Measurements from ENCODE around the gene PRRC2B.

Gene PRRC2B

DNA sequence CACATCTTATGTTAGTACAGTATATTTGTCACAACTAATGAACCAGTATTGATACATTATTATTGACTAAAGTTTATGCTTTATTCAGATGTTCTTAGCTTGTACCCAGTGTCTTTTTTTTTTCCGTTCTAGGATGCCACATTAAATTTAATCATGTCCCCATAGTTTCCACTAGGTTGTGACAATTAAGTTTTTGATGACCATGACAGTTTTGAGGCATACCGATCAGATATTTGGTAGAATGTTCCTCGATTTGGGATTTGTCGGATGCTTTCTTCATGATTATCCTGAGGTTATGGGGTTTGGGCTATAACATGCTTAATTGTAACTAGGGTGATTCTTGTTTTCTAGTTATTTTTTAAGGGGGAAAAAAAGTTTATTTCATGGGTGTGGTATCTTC is 22.6 kb downstream of the PRRC2B start:
- ChIA-PET POLR2A (ENCODE audit: low non-redundant PET) (no interaction called here), CTCF (interaction anchor here (0.6 kb wide), 1 partner anchor 38 kb away, joined by 3 read pairs; no protein-coding TSS in a partner anchor)
- no peak overlapping the region for H3K27ac ChIP-seq
- DNase-seq (ENCODE audit: low spot score): no peak
- TF ChIP-seq, protein P1, sequence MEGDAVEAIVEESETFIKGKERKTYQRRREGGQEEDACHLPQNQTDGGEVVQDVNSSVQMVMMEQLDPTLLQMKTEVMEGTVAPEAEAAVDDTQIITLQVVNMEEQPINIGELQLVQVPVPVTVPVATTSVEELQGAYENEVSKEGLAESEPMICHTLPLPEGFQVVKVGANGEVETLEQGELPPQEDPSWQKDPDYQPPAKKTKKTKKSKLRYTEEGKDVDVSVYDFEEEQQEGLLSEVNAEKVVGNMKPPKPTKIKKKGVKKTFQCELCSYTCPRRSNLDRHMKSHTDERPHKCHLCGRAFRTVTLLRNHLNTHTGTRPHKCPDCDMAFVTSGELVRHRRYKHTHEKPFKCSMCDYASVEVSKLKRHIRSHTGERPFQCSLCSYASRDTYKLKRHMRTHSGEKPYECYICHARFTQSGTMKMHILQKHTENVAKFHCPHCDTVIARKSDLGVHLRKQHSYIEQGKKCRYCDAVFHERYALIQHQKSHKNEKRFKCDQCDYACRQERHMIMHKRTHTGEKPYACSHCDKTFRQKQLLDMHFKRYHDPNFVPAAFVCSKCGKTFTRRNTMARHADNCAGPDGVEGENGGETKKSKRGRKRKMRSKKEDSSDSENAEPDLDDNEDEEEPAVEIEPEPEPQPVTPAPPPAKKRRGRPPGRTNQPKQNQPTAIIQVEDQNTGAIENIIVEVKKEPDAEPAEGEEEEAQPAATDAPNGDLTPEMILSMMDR (conservative IDR thresholded peaks at IDR 0.05; ENCODE audit: low read depth): no peak

DNA sequence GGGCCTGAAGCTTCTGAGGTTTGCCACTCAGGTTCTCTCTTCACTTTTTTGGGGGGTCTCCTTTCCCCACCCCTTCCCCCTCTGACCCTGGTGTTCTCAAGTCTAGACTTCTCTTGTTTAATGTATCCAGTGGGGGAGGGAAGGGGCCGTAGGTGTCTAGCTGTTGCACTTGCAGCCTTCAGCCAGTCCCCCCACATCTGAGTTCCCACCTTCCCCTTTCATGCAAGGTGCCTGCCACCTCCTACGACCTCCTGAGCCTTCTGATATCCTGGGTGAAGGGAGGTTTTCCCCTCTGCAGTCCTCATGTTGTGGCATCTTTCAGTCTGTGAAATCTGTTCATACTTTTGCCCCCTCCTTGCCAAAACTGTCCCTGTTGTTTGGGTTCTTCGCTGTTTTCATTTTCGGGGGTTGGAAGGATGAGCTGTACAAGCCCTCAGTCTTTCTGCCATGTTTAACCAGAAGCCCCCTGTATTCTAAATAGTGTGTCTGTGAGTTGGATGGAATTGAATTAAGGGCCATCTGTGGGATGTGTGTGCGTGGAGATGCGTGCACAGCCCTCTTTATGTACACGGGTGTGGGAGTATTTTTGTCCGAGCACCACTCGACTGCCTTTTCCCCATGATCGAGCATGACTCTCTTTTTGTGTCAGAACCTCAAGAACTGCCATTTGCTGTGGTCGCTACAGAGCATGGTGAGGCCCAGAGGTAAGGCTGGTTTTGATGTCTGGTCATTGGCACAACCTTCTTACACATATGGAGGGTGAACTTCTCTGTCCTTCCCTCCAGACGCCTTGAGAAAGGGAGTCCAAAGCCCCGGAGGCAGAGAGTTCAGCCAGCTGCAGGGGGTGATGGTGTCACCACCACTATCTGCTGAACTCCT is 23.6 kb downstream of the PRRC2B start:
- ChIA-PET CTCF (interaction anchor here (0.6 to 0.7 kb wide), 3 partner anchors 10 to 728 kb away, joined by 3 to 6 read pairs (median 5); no protein-coding TSS in a partner anchor), POLR2A (ENCODE audit: low non-redundant PET) (no interaction called here)
- no peak for DNase-seq (ENCODE audit: low spot score)
- peak overlapping the region; percentile 80 for H3K27ac ChIP-seq
- TF ChIP-seq, protein P1 (conservative IDR thresholded peaks at IDR 0.05; ENCODE audit: low read depth): no peak

DNA sequence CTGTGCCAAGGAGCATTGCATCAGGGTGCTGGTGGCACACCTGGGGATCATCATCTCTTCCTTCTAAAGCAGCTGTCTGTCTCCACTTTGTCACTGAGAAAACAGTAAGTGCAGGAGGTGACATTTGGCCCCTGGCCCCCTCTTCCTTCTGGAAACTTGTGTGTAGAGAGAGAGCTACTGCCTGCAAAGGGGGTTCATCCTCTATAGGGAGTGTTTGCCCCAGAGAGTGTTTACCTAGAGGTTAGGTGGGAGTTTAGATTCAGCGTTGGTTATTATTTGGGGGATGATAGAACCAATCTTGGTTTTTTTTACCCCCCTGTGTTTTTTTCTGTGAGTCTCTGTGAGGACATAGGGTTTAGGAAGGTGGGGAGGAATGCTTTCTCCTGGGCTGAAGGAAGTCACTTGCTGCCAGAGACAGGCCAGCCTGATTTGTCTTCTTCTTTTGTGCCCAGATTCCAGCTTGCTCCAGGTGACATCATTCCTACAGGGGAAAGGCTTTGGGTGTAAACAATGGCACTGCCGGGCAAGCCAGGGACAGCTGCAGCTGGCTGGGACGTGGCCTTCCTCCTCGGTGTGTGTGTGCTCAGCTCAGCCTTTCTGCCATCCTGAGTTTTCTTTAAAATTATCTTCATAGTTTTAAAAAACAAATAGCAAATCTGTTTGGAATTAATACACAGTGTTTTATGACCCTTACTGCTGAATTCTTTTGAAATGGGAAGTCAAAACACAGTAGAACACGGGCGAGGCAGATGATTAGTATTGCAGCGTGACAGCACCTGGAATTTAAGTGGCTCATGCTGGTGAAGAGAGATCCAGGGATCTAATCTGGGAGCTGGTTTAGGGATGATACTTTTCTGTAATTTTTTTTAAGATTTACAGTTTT is 24.5 kb downstream of the PRRC2B start:
- H3K27ac ChIP-seq: peak overlapping the region; percentile 80
- ChIA-PET POLR2A (ENCODE audit: low non-redundant PET) (no interaction called here), CTCF (interaction anchor here (0.5 to 1.3 kb wide), 3 partner anchors 11 to 69 kb away, joined by 3 to 5 read pairs (median 4); no protein-coding TSS in a partner anchor)
- TF ChIP-seq, protein P1 (conservative IDR thresholded peaks at IDR 0.05; ENCODE audit: low read depth): no peak
- DNase-seq (ENCODE audit: low spot score): peak; percentile 30

DNA sequence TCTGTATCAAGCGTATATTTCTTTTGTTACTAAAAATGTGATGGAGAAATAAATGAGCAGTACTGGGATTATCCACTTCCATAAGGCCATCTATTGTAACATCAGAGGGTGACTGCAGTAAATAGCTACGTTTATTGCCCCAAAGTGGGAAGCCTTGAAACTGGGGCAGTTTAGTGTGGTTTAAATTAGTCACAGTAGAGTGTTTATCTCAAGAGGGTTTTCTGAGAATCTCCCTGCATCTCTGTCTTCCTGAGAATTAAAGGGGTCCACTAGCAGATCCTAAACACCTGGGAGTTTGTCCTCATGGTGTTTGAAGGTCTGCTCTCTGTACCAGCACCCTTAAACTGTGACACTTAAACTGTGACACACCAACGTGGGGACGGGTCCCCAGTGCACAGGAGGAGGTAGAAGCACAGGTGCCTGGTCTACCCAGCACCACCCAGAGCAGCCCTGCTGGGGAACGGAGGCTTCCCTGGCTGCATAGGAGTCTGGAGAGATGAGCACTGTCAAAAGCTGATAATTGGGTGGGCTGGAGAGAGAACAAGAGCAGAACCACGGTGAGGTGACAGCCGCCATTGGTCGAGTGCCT is 25.2 kb downstream of the PRRC2B start:
- TF ChIP-seq, protein P1 (conservative IDR thresholded peaks at IDR 0.05; ENCODE audit: low read depth): no peak
- DNase-seq (ENCODE audit: low spot score): no peak
- peak overlapping the region; percentile 92 for H3K27ac ChIP-seq
- ChIA-PET POLR2A (ENCODE audit: low non-redundant PET) (no interaction called here), CTCF (interaction anchor here (0.6 to 1.3 kb wide), 2 partner anchors 22 to 70 kb away, joined by 3 to 11 read pairs; no protein-coding TSS in a partner anchor)

DNA sequence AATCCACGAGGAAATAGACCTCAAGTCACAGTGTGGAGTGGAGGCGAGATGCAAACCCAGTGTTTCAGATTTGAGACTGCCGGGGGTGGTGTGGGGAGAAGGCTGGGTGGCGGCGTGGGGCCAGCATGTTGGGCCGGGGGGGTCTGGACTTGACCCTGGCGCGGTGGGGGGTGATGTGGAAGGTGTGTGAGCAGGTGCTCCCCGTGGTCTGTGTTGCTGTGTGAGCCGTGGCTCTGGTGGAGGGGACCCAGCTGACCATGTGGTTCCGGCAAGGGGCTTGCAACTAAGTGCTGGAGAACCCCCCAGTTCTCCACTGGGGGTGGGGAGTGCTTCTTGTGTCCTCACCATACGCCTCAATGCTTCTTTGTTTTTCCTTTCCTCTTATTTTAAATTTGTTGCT is 25.8 kb downstream of the PRRC2B start:
- TF ChIP-seq, protein P1 (conservative IDR thresholded peaks at IDR 0.05; ENCODE audit: low read depth): no peak
- POLR2A ChIA-PET (ENCODE audit: low non-redundant PET): no interaction called here
- H3K27ac ChIP-seq: peak overlapping the region; percentile 92
- CTCF ChIA-PET: no interaction called here
- DNase-seq (ENCODE audit: low spot score): no peak
